IgD-negative memory B cell (primary cell): Measurements from ENCODE around the gene DKK3. TPM values are rescaled to one million over a fixed set of nuclear protein-coding genes. Genes with fewer than 3 reads are reported as not detected.

Source experiments
- H3K27ac Mint-ChIP-seq, 3 donors: one replicate each; pipeline ENCODE4 v1.8.0; 2020 to 2022; ENCODE audit warnings: mild to moderate bottlenecking in 3 of 3, mixed read lengths in 3 of 3, moderate library complexity in 1 of 3
- H3K27me3 Mint-ChIP-seq: one replicate; pipeline ENCODE4 v1.8.0; 2021; ENCODE audit warnings: mixed read lengths
- H3K36me3 Mint-ChIP-seq: one replicate; pipeline ENCODE4 v1.8.0; 2020; ENCODE audit warnings: mild to moderate bottlenecking, mixed read lengths
- H3K4me1 Mint-ChIP-seq, 3 donors: one replicate each; pipeline ENCODE4 v1.8.0; 2020 to 2022; ENCODE audit warnings: mixed read lengths in 3 of 3, mild to moderate bottlenecking in 1 of 3
- H3K4me3 Mint-ChIP-seq, 4 donors: one replicate each; pipeline ENCODE4 v1.8.0; 2020 to 2022; ENCODE audit warnings: mild to moderate bottlenecking in 4 of 4, mixed read lengths in 4 of 4, moderate library complexity in 3 of 4
- H3K9me3 Mint-ChIP-seq, 3 donors: one replicate each; pipeline ENCODE4 v1.8.0; 2020 to 2021; ENCODE audit warnings: mixed read lengths in 3 of 3, mild to moderate bottlenecking in 1 of 3
- polyA plus RNA-seq: library from polyadenylated mRNA; unstranded; fragments of 300-500 nt; fragmentation: Illumina TruSeq; gene quantifications from one replicate; pipeline ENCODE4 v1.2.3, GENCODE V29; 2021

The DKK3 gene
- polyA plus RNA-seq, 1 donor from 2014 or later: not detected

- H3K27ac Mint-ChIP-seq: no peak overlapping the region
- H3K27me3 Mint-ChIP-seq: no peaks in the 10 kb centered on the region
- H3K4me3 Mint-ChIP-seq: no peak overlapping the region
- H3K9me3 Mint-ChIP-seq: peaks cover 0 to 2% (median 0%) of the 10 kb centered on the region in 3 donors
- H3K4me1 Mint-ChIP-seq: no peaks in the 10 kb centered on the region
- H3K36me3 Mint-ChIP-seq: no peaks in the 10 kb centered on the region
Measured at GRCh38 chr11:11984563-11984962, 23.9 kb downstream of the DKK3 start.

DNA sequence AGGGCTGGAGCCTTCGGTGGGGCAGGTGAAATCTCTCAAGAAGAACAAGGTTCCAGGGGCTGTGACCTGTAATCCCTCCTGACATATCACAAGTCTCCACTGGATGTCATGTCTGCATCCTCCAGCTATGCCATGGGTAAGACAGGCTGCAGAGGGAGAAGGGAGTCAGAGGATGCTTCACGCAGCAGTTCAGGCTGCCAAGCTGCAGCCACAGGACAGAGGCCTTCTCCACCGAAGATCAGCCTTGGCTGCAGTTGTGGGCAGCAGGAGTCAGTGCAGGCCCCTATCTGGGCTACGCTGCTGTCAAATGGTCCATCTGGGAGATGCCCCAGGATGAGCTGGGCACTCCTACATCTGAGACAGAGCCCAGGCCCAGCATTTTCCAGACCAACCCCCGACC, 25.0 kb downstream of the DKK3 start:
- Mint-ChIP-seq H3K9me3 (peaks cover 0 to 2% (median 0%) of the 10 kb centered on the region in 3 donors), H3K4me3 (no peak overlapping the region), H3K4me1 (no peaks in the 10 kb centered on the region), H3K27ac (no peak overlapping the region), H3K27me3 (no peaks in the 10 kb centered on the region), H3K36me3 (no peaks in the 10 kb centered on the region)

DNA sequence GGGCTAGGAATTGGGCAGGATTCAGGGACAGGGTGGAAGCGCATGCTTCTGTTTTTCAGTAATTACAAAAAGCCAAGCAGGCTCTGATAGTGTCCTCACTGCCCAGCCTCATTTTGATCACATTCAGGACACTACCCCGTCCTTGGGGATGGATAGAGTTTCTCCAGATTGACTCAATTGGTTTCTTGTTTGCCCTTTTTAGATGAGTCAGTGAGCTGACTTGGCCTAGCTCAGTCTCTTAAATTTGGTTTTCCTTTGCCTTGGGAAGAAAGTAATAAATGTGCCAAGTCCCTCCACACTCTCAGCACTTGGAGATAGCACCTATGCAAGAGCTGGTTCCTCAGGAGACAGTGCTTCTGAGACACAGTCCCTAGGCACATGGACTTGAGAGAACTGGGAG, 25.5 kb downstream of the DKK3 start:
- Mint-ChIP-seq H3K9me3 (peaks cover 0 to 2% (median 0%) of the 10 kb centered on the region in 3 donors), H3K4me1 (no peaks in the 10 kb centered on the region), H3K27ac (no peak overlapping the region), H3K27me3 (no peaks in the 10 kb centered on the region), H3K4me3 (no peak overlapping the region), H3K36me3 (no peaks in the 10 kb centered on the region)

GRCh38 chr11:11982461-11982860, 26.0 kb downstream of the DKK3 start:
- no peak overlapping the region for H3K4me3 Mint-ChIP-seq
- no peaks in the 10 kb centered on the region for H3K36me3 Mint-ChIP-seq
- H3K27me3 Mint-ChIP-seq: no peaks in the 10 kb centered on the region
- H3K9me3 Mint-ChIP-seq: peaks cover 0 to 2% (median 0%) of the 10 kb centered on the region in 3 donors
- no peaks in the 10 kb centered on the region for H3K4me1 Mint-ChIP-seq
- no peak overlapping the region for H3K27ac Mint-ChIP-seq

GRCh38 chr11:11981840-11982239, 26.6 kb downstream of the DKK3 start:
- no peaks in the 10 kb centered on the region for H3K36me3 Mint-ChIP-seq
- no peak overlapping the region for H3K27ac Mint-ChIP-seq

GRCh38 chr11:11981364-11981763, 27.1 kb downstream of the DKK3 start:
- no peaks in the 10 kb centered on the region for H3K36me3 Mint-ChIP-seq
- H3K27ac Mint-ChIP-seq: no peak overlapping the region
- peaks cover 0 to 2% (median 0%) of the 10 kb centered on the region in 3 donors for H3K9me3 Mint-ChIP-seq
- H3K4me1 Mint-ChIP-seq: no peaks in the 10 kb centered on the region
- H3K27me3 Mint-ChIP-seq: peaks cover 2% of the 10 kb centered on the region
- H3K4me3 Mint-ChIP-seq: no peak overlapping the region

More at GRCh38 chr11:11981840-11982239, 26.6 kb downstream of the DKK3 start:
- H3K4me3 Mint-ChIP-seq: no peak overlapping the region
- H3K4me1 Mint-ChIP-seq: no peaks in the 10 kb centered on the region
- peaks cover 2% of the 10 kb centered on the region for H3K27me3 Mint-ChIP-seq
- peaks cover 0 to 2% (median 0%) of the 10 kb centered on the region in 3 donors for H3K9me3 Mint-ChIP-seq

GRCh38 chr11:11980841-11981308, 27.6 kb downstream of the DKK3 start:
- no peaks in the 10 kb centered on the region for H3K4me1 Mint-ChIP-seq
- H3K9me3 Mint-ChIP-seq: peaks cover 0 to 2% (median 0%) of the 10 kb centered on the region in 3 donors
- peaks cover 2% of the 10 kb centered on the region for H3K27me3 Mint-ChIP-seq
- H3K36me3 Mint-ChIP-seq: no peaks in the 10 kb centered on the region
- H3K4me3 Mint-ChIP-seq: no peak overlapping the region
- H3K27ac Mint-ChIP-seq: no peak overlapping the region

DNA sequence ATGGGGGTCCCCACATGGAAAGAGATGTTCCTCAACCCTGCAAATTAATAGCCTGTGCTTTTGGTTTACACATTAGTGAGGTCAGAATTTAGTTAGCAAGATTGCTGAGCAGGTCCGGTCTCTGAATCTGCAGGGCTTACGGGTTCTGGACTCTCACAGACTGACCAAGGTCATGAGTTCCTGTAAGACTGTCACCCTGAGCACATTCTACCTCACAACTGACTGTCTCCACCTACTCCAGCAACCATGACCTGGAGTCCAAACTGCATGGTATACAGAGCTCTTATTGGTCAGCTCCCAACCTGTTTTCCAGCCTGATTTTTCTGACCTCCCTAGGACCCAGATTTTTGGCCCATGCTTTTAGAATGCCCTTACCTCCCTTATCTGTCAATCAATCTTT, 28.2 kb downstream of the DKK3 start:
- Mint-ChIP-seq H3K36me3 (no peaks in the 10 kb centered on the region), H3K27me3 (peaks cover 2% of the 10 kb centered on the region), H3K4me1 (no peaks in the 10 kb centered on the region), H3K27ac (no peak overlapping the region), H3K9me3 (peaks cover 0 to 2% (median 0%) of the 10 kb centered on the region in 3 donors), H3K4me3 (no peak overlapping the region)

DNA sequence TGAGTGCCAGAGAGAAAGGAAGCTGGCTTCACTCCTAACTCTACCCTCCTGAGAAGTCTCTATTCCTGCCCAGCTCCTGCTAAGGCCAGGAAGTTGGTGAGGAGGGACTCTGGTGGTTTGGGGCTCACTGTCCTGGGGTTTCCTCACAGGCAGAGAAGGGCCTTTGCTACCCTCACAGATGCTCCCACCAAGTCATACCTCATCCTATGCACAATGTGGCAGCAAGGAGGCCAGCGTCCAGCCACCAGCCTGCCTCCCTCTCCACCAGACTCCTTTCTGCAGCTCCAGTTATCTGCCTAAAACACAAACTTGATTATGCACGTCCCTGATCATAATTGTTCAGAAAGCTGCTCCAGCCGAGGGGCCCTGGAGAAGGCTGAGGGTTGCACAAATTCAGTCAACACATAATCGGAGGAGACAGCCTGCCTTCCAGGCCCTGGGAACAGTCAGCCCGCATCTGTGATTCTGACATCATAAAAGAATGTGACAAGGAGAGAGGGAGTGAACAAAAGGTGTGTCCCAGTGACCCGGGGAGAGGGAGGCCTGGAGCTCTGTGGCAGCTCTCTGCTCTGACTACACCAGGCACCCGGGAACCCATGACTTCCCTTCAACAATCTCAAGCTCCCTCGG, 28.8 kb downstream of the DKK3 start:
- Mint-ChIP-seq H3K4me1 (no peaks in the 10 kb centered on the region), H3K27ac (no peak overlapping the region), H3K27me3 (peaks cover 2% of the 10 kb centered on the region), H3K4me3 (no peak overlapping the region), H3K9me3 (peaks cover 0 to 2% (median 0%) of the 10 kb centered on the region in 3 donors), H3K36me3 (no peaks in the 10 kb centered on the region)

DNA sequence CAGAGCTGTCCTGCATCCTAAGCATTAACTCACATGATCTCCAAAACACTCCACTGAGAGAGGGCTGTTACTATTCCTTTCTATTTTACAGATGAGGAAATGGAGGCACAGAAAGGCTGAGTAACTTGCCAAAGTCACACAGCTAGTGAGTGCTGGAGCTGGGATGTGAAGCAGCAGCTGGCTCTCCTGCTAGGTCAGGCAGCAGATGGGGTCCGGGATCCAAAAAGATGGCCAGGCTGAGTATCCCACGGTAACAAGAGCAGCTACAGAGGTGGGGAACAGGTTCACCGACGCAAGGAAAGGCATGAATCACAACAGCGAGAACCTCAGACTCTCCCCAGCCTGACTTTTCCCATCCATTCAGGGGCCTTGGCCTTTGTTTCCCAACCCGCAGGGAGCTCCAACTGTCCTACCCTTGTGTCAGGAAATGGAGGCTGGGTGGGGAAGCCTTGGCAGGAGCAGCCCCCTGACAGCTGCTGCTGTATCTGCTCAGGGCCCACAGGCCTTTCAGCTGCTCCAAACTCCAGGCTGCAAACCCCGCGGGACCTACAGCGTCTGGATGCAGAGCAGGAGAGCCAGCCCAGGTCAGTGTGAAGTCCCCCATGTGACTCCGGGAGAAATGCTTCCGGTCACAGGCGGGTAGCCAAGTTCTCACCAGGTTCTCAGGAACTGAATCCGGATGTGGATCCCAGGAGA, 29.5 kb downstream of the DKK3 start:
- no peak overlapping the region for H3K4me3 Mint-ChIP-seq
- peaks cover 2% of the 10 kb centered on the region for H3K27me3 Mint-ChIP-seq
- no peaks in the 10 kb centered on the region for H3K4me1 Mint-ChIP-seq
- H3K36me3 Mint-ChIP-seq: no peaks in the 10 kb centered on the region
- peaks cover 0 to 2% (median 0%) of the 10 kb centered on the region in 3 donors for H3K9me3 Mint-ChIP-seq
- H3K27ac Mint-ChIP-seq: peak overlapping the region in 1 of 3 donors; percentile 13

GRCh38 chr11:11978098-11978637, 30.3 kb downstream of the DKK3 start:
- Mint-ChIP-seq H3K27ac (no peak overlapping the region), H3K4me1 (no peaks in the 10 kb centered on the region), H3K27me3 (peaks cover 2% of the 10 kb centered on the region), H3K4me3 (no peak overlapping the region), H3K9me3 (peaks cover 0 to 2% (median 0%) of the 10 kb centered on the region in 3 donors), H3K36me3 (no peaks in the 10 kb centered on the region)

DNA sequence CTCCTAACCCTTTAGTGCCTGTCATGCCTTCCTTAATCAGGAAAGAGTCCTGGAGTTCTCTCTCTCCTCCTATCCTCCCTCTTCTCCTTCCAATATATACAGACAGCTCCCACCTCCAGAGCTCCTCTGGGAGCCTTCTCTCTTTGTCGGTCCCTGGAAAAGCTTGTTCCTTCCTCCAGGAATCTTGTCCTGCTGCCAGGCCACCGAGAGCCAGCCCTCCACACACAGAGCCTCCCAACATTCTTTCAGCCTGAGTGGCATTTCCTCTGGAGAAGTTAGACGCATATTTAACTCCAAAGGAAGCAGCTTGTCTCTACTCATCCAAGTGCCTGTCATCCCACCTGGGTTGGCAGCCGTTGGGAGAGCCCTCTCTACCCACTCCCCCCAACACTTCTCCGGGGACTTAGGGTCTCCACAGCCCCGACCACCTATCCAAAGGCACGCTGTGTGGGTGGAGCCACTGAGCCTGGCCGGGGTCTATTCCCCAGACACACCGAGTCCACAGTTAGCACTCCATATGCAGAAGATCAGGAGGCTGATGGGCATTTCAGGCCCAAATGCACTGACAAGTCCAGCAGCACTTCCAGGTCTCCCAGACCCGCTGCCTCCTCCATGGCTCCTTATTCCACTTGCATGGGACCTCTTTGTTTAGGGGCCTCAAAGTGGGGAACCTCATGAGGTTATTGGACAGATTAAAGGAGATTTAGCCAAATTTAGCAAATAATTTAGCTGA, 31.1 kb downstream of the DKK3 start:
- Mint-ChIP-seq H3K27me3 (peaks cover 4% of the 10 kb centered on the region), H3K36me3 (no peaks in the 10 kb centered on the region), H3K4me3 (no peak overlapping the region), H3K9me3 (peaks cover 0 to 2% (median 0%) of the 10 kb centered on the region in 3 donors), H3K4me1 (no peaks in the 10 kb centered on the region), H3K27ac (no peak overlapping the region)

- Mint-ChIP-seq H3K36me3 (no peaks in the 10 kb centered on the region), H3K4me3 (no peak overlapping the region), H3K27me3 (peaks cover 4% of the 10 kb centered on the region), H3K9me3 (peaks cover 0 to 2% (median 0%) of the 10 kb centered on the region in 3 donors), H3K4me1 (no peaks in the 10 kb centered on the region), H3K27ac (peak overlapping the region in 1 of 3 donors; percentile 22)
Measured at GRCh38 chr11:11976481-11977127, 31.8 kb downstream of the DKK3 start.

DNA sequence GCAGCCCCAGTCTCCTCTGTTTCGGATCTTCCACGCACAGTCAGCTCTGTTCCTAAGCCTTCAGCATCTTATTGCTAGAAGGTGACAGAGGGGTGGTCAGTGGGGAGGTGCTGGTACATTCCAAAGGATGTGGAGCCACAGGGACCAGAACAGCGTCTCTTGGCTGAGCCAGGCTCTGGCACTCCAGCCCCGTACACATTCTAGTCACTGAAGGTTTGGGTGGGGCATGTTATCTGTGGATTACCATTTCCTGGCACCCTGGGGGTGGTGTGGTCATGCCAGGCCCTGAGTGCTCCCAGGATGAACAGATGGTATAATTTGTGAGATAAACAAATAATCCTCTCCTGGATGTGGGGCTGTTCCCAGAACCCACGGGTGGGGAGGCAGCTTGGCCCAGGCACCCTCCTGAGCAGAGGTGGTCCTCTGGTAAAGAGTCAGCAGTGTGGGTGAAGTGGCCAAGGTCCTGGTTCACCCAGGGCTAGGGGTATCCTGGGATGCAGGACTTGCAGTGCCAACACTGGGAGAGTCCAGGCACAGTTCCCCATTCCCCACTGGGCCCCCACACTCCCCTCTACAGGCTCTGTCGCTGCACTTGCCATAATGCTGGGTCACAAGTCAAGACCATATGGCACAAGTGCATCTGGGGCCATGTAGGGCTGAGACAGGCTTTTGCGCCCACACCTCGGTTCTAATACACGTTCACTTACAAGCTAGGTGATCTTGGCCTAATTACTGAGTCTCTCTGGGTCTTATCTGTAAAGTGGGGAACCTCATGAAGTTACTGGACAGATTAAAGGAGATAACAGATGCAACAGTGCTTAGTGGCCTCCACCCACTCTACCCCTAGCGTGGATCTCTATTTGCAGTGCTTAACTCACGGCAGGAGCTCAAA, 33.0 kb downstream of the DKK3 start:
- Mint-ChIP-seq H3K27ac (peak overlapping the region in 1 of 3 donors; percentile 22), H3K4me1 (no peaks in the 10 kb centered on the region), H3K27me3 (peaks cover 4% of the 10 kb centered on the region), H3K9me3 (no peaks in the 10 kb centered on the region), H3K36me3 (no peaks in the 10 kb centered on the region), H3K4me3 (no peak overlapping the region)
